ENCODE results near the gene ZPBP2. TPM values are rescaled to one million over a fixed set of nuclear protein-coding genes. Genes with fewer than 3 reads are reported as not detected.

The ZPBP2 gene
- polyA plus RNA-seq, 1 donor from 2014 or later, result not detected

DNA sequence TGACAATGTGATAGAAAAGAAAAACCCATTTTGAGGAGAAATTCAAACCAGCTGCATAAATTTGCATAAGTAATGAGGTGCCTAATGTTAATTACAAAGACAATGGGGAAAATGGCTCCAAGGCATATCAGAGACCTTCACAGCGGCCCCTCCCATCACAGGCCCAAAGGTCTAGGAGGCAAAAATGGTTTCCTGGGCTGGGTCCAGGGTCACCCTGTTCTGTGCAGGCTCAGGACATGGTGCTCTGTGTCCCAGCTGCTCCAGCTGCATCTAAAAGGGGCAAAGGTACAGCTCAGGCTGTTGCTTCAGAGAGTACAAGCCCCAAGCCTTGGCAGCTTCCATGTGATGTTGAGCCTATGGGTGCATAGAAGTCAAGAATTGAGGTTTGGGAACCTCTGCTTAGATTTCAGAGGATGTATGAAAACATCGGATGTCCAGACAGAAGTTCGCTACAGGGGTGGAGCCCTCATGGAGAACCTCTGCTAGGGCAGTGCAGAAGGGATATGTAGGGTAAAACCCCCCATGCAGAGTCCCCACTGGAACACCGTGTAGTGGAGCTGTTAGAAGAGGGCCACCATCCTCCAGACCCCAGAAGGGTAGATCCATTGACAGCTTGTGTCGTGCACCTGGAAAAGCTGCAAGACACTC, 44.5 kb upstream of the ZPBP2 start:
- H3K9me3 ChIP-seq (ENCODE audit: low read length), result no peaks in the 10 kb centered on the region
- H4K20me1 ChIP-seq (ENCODE audit: insufficient read depth), result no peaks in the 10 kb centered on the region
- H3K9ac ChIP-seq (ENCODE audit: low read length), result no peak overlapping the region
- H3K9me2 ChIP-seq (ENCODE audit: insufficient read depth, low read length), result no peaks in the 10 kb centered on the region
- no peaks in the 10 kb centered on the region for H3K36me3 ChIP-seq (ENCODE audit: insufficient read depth, low read length)
- H3K27me3 ChIP-seq (ENCODE audit: insufficient read depth, low read depth, low read length), result no peaks in the 10 kb centered on the region
- no peaks in the 10 kb centered on the region for H3K79me2 ChIP-seq (replicated peaks; ENCODE audit: insufficient read depth, low read length)
- no peak overlapping the region for H3K4me3 ChIP-seq (ENCODE audit: low read length)
- H2AFZ ChIP-seq (ENCODE audit: low read depth, low read length), result no peak overlapping the region
- TF ChIP-seq EZH2 (IDR thresholded peaks at IDR 0.05; ENCODE audit: borderline replicate concordance, insufficient read depth, low read length, poor library complexity, severe bottlenecking), result no peak
- TF ChIP-seq, protein P1, sequence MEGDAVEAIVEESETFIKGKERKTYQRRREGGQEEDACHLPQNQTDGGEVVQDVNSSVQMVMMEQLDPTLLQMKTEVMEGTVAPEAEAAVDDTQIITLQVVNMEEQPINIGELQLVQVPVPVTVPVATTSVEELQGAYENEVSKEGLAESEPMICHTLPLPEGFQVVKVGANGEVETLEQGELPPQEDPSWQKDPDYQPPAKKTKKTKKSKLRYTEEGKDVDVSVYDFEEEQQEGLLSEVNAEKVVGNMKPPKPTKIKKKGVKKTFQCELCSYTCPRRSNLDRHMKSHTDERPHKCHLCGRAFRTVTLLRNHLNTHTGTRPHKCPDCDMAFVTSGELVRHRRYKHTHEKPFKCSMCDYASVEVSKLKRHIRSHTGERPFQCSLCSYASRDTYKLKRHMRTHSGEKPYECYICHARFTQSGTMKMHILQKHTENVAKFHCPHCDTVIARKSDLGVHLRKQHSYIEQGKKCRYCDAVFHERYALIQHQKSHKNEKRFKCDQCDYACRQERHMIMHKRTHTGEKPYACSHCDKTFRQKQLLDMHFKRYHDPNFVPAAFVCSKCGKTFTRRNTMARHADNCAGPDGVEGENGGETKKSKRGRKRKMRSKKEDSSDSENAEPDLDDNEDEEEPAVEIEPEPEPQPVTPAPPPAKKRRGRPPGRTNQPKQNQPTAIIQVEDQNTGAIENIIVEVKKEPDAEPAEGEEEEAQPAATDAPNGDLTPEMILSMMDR (IDR thresholded peaks at IDR 0.05; ENCODE audit: poor library complexity, severe bottlenecking), result no peak
- no peaks in the 10 kb centered on the region for H3F3A ChIP-seq (ENCODE audit: insufficient read depth, low read length, poor library complexity, severe bottlenecking)
- no peak overlapping the region for H3K27ac ChIP-seq (ENCODE audit: low read length)
- no peak overlapping the region for H3K4me2 ChIP-seq (ENCODE audit: low read length)

DNA sequence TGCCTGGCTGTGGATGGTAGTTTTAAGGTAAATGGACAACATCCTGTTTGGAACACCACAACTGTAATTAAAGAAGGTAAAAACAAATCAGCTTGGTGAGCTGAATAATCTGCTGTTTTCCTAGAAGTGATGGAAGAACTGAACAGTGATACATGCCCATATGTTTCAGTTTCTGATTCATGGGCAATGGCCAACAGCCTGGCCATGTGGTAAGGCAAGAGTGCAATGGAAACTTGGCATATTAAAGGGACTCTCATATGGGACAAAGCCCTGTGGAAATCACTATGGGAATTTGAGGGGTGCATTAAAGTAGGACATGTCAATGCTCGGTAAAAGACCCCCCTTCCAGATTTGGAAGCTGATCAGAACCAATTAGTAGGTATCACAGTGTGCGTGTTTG, 41.7 kb upstream of the ZPBP2 start:
- H3K9me3 ChIP-seq (ENCODE audit: low read length), result no peaks in the 10 kb centered on the region
- H3K27ac ChIP-seq (ENCODE audit: low read length), result no peak overlapping the region
- H3F3A ChIP-seq (ENCODE audit: insufficient read depth, low read length, poor library complexity, severe bottlenecking), result no peaks in the 10 kb centered on the region
- no peaks in the 10 kb centered on the region for H3K36me3 ChIP-seq (ENCODE audit: insufficient read depth, low read length)
- H3K79me2 ChIP-seq (replicated peaks; ENCODE audit: insufficient read depth, low read length), result no peaks in the 10 kb centered on the region
- no peak overlapping the region for H3K9ac ChIP-seq (ENCODE audit: low read length)
- H3K27me3 ChIP-seq (ENCODE audit: insufficient read depth, low read depth, low read length), result no peaks in the 10 kb centered on the region
- TF ChIP-seq RAD21 (conservative IDR thresholded peaks at IDR 0.05) (no peak), TAF1 (IDR thresholded peaks at IDR 0.05; ENCODE audit: low read depth) (no peak), SMC3 (conservative IDR thresholded peaks at IDR 0.05; ENCODE audit: poor library complexity) (no peak), EZH2 (IDR thresholded peaks at IDR 0.05; ENCODE audit: borderline replicate concordance, insufficient read depth, low read length, poor library complexity, severe bottlenecking) (no peak)
- TF ChIP-seq, protein P2, sequence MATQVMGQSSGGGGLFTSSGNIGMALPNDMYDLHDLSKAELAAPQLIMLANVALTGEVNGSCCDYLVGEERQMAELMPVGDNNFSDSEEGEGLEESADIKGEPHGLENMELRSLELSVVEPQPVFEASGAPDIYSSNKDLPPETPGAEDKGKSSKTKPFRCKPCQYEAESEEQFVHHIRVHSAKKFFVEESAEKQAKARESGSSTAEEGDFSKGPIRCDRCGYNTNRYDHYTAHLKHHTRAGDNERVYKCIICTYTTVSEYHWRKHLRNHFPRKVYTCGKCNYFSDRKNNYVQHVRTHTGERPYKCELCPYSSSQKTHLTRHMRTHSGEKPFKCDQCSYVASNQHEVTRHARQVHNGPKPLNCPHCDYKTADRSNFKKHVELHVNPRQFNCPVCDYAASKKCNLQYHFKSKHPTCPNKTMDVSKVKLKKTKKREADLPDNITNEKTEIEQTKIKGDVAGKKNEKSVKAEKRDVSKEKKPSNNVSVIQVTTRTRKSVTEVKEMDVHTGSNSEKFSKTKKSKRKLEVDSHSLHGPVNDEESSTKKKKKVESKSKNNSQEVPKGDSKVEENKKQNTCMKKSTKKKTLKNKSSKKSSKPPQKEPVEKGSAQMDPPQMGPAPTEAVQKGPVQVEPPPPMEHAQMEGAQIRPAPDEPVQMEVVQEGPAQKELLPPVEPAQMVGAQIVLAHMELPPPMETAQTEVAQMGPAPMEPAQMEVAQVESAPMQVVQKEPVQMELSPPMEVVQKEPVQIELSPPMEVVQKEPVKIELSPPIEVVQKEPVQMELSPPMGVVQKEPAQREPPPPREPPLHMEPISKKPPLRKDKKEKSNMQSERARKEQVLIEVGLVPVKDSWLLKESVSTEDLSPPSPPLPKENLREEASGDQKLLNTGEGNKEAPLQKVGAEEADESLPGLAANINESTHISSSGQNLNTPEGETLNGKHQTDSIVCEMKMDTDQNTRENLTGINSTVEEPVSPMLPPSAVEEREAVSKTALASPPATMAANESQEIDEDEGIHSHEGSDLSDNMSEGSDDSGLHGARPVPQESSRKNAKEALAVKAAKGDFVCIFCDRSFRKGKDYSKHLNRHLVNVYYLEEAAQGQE (IDR thresholded peaks at IDR 0.05; ENCODE audit: borderline replicate concordance), result no peak
- H4K20me1 ChIP-seq (ENCODE audit: insufficient read depth), result no peaks in the 10 kb centered on the region
- H3K9me2 ChIP-seq (ENCODE audit: insufficient read depth, low read length), result no peaks in the 10 kb centered on the region
- no peak overlapping the region for H3K4me3 ChIP-seq (ENCODE audit: low read length)
- no peak overlapping the region for H2AFZ ChIP-seq (ENCODE audit: low read depth, low read length)
- no peak overlapping the region for H3K4me2 ChIP-seq (ENCODE audit: low read length)

DNA sequence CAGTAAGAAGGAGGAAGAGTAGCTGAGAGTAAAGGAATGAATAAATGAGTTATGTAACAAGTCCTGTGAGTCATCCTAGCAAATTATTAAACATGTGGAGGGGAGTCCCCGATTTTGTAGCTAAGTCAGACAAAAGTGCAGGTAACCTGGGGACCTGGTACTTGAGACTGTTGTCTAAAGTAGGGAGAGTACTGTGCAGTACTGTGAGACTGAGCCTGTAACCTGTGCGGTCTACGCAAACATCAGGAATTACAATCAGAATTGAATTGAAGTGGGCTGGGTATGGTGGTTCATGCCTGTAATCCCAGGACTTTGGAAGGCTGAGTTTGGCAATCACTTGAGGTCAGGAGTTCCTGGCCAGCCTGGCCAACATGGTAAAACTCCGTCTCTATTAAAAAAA, 39.6 kb upstream of the ZPBP2 start:
- TF ChIP-seq EZH2 (IDR thresholded peaks at IDR 0.05; ENCODE audit: borderline replicate concordance, insufficient read depth, low read length, poor library complexity, severe bottlenecking) (no peak), SMC3 (conservative IDR thresholded peaks at IDR 0.05; ENCODE audit: poor library complexity) (no peak), TAF1 (IDR thresholded peaks at IDR 0.05; ENCODE audit: low read depth) (no peak), MXI1 (conservative IDR thresholded peaks at IDR 0.05; ENCODE audit: poor library complexity, severe bottlenecking) (no peak), EP300 (conservative IDR thresholded peaks at IDR 0.05; ENCODE audit: poor library complexity, severe bottlenecking) (no peak), POLR2AphosphoS5 (IDR thresholded peaks at IDR 0.05) (no peak), RAD21 (conservative IDR thresholded peaks at IDR 0.05) (no peak)
- TF ChIP-seq, protein P1 (IDR thresholded peaks at IDR 0.05; ENCODE audit: poor library complexity, severe bottlenecking), result no peak
- TF ChIP-seq, protein P2 (IDR thresholded peaks at IDR 0.05; ENCODE audit: borderline replicate concordance), result no peak
- Histone ChIP-seq H3K4me2 (ENCODE audit: low read length) (no peak overlapping the region), H3K36me3 (ENCODE audit: insufficient read depth, low read length) (no peaks in the 10 kb centered on the region), H4K20me1 (ENCODE audit: insufficient read depth) (no peaks in the 10 kb centered on the region), H3F3A (ENCODE audit: insufficient read depth, low read length, poor library complexity, severe bottlenecking) (no peaks in the 10 kb centered on the region), H3K9me2 (ENCODE audit: insufficient read depth, low read length) (no peaks in the 10 kb centered on the region), H3K9me3 (ENCODE audit: low read length) (no peaks in the 10 kb centered on the region), H3K79me2 (replicated peaks; ENCODE audit: insufficient read depth, low read length) (no peaks in the 10 kb centered on the region), H3K27ac (ENCODE audit: low read length) (no peak overlapping the region), H2AFZ (ENCODE audit: low read depth, low read length) (no peak overlapping the region), H3K27me3 (ENCODE audit: insufficient read depth, low read depth, low read length) (no peaks in the 10 kb centered on the region), H3K9ac (ENCODE audit: low read length) (no peak overlapping the region), H3K4me3 (ENCODE audit: low read length) (no peak overlapping the region)

All from neural cell (in vitro differentiated cells).